CD4-positive, alpha-beta T cell treated with Interleukin-21 for 1 hour (primary cell): Measurements from ENCODE around the gene PPEF1.
"Not testable (repeated sequence)": the region's sequence is repeated elsewhere in the genome, so short reads cannot be mapped to it uniquely, and the experiment has no call there.

Experiments used
- DNase-seq: peaks from one replicate; pipeline ENCODE4 v3.0.0-alpha.2; 2020

Gene PPEF1

DNA sequence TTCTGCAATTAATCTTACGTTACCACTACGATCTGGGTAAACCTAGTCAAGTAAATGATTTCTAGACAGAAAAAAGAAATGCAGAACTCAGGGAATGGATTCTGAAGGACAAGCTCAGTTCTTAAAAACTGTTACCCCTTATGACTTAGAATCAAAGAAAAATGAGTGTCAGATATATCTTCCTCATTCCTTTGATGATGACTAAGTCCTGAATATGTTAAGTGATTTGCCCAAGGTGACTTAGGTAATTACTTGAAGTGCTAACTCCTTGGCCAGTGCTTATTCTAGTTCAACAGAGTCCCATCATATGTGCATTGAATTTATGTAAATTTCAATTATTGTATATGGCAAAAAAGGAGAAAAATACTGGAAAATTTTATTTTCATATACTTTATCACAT lies 92.5 kb downstream of the PPEF1 start:
- DNase-seq, result no peak

DNA sequence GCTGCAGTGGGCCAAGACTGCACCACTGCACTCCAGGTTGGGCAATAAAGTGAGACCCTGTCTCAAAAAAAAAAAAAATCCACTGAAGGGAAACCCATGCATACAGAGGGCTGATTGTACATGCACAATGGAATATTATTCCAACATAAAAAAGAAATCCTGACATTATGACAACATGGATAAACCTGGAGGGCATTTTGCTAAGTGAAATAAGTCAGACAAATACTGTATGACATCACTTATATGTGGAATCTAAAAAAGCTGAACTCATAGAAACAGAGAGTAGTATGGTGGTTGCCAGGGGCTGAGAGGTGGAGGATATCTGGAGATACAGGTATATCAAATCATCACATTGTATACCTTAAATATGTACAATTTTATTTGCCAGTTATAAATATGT lies 102.2 kb downstream of the PPEF1 start:
- DNase-seq, result no peak

DNA sequence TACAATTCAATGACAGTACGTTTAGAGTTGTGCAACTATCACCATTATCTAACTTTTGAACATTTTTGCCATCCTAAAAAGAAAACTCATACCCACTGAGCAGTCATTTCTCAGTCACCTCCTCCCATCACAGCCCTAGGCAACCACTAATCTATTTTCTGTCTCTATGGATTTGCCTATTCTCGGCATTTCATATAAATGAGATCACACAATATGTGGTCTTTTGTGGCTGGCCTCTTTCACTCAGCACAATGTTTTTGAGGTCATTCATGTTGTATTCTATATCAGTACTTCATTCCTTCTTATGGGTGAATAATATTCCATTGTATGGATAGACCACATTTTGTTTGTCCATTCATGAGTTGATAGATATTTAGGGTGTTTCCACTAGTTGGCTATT lies 103.0 kb downstream of the PPEF1 start:
- no peak for DNase-seq

DNA sequence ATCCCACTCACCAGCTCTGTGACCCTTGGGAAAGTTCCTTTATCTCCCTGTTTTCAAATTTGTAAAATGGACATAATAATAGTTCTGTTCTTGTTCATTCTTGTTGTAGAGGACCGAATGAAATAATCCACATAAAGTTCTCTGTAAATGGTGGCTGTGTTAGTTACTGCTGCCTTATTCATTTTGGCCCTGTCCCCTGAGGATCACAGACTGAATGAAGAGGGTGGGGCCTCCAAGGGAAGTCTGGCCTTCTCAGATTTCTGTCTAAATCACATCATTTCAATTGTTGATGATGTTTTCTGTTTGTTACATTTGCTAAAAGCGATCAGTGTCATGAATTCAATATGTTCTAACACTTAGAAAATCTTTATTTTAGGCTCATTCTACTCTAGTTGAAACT lies 117.9 kb downstream of the PPEF1 start:
- DNase-seq, result no peak

DNA sequence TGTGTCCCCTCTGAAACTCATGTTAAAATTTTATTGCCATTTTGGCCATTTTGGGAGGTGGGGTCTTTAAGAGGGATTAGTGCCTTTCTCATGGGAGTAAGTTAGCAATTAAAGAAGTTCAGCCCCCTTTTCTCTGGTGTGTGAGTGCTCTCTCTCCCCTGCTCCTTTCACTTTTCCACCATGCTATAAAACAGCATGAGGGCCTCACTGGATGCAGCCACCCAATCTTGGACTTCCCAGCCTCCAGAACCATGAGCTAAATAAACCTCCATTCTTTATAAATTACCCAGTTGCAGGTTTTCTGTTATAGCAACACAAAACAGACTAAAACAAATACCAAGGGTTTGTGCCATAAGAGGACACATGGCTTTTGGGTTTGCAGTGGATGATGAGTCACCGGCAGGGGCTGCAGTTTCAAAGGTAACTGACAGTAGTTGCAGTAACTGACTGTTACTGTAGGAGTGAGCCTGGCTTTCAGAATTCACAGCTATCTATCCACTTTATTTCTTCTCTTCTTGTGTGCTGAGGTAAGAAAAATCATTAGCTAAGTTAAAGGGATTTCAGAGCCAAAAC lies 121.5 kb downstream of the PPEF1 start:
- DNase-seq, result no peak

DNA sequence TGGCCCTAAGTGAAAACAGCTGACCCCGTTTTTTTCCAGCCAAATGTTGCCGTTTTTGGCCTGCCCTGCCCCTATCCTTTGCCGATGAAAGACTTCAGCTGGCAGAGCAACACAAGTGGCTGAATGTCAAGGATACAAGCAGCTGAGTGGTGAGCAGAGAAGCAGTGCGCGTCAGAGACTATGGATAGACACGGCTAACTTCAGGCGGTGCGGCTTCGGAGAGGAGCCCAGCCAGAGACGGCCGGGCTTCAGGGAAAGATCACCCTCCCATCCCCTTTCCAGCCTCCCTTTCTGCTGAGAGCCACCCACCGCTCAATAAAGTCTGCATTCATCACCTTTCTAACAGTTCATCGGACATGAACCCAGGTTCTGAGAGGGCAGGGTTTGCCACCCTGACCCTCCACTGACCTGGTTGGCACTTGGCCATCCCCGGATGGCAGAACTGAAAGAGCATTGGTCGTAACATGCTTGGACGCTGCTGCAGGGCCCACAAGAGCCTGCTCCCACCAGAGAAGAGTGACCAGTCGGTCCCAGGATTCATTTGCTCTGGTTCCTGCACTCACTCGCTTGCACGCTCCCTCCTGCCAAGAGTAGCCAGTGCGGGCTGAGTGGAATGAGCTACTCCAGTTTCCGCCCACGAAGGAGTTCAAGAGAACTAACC lies 125.8 kb downstream of the PPEF1 start:
- no peak for DNase-seq

DNA sequence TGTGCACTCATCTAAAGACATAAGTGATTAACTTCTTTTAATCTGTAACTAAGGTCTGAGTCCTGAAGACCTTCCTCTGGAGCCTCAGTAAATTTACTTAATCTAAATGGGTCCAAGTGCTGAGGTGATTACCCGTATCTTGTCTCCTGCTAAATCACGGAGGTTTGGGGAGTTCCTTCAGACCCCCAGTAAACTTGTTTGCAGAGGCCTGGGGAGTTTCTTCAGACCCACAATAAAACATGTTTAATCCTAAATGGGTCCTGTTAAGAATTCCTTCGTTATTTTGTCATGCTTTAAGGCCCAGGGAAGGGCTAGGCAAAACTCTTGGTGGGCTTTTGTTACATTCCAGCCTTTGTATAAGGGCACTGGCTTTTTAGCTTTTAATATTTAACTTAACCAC lies 140.5 kb downstream of the PPEF1 start:
- not testable (repeated sequence) for DNase-seq

DNA sequence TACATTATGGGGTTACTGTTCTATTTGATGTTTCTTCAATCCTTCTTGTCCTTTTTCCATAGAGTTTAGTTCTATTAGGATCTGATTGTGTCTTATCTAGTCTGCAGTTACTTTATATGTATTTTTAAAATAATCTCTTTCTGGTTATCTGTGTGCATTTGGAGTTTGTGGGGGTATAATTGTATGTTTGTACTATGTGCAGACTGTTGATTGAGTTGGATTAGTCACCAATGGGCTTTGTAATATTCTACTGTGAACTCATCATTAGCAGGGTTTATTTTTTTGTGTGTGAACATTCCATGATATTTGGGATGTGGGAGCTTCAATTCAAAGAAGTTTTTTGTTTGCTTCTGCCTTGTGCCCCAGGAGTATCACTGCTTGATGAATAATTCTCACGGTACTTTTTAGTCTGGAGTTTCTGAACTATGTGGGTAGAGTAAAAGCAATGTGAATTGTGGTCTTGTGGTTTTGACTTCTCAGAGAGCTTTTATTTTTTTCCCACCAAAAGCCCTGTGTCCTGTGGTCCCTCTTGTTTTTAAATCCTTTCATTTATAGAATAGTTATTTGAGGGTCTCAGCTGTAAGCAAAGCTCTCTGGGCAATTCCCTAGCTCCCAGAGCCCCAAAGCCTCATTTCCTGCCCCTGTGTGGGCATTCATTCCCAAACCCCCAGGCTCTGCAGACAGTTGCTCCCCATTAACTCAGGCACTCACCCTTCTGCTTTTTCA lies 148.6 kb downstream of the PPEF1 start:
- DNase-seq, result no peak

DNA sequence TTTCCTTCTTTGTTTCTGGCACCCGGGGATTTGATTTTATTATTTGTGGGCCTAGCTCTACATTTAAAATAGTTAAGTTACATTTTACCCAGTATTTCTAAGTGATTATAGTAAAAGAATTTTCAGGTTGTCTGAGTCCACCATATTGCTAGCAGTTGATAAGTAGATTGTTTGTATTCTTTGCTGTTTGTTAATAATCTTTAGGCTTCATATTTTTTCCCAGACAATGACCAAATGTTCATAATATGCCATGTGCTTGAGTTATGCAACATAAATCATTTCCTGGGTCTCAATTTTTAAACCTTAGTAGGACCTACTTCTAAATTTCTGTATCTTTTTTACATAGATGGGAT lies 149.2 kb downstream of the PPEF1 start:
- DNase-seq, result no peak

DNA sequence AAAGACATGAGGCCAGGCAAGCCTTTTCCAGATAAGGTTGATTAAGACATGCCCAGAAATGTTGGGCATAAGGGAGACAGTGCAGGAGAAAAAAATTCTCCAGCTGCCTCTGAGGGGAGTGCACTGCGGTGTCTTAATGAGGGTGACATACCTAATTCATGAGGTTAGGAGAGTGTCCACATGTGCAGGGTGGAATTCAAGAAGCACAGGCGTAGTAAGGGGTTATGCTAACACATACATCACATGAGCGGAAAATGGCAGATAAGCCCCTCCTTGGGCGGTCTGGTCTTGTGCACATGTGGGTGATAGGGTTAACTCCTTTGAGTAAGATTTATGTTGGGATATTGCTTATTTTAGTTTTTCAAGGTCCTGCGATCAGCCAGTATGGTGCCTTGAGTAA lies 154.1 kb downstream of the PPEF1 start:
- DNase-seq, result no peak

DNA sequence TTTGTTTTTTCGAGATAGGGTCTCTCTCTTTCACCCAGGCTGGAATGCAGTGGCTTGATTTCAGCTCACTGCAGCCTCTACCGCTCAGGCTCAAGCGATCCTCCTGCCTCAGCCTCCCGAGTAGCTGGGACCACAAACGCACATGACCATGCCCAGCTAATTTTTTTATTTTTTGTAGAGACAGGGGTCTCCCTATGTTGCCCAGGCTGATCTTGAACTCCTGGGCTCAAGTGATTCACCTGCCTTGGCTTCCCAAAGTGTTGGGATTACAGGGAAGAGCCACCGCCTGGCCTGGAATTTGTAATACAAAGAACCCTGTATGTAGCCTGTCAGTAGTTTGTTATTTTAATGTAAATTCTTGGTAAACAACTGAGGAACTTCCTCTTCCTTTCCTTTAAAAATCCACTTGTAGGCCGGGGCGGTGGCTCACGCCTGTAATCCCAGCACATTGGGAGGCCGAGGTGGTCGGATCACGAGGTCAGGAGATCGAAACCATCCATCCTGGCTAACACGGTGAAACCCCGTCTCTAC lies 157.0 kb downstream of the PPEF1 start:
- no peak for DNase-seq

DNA sequence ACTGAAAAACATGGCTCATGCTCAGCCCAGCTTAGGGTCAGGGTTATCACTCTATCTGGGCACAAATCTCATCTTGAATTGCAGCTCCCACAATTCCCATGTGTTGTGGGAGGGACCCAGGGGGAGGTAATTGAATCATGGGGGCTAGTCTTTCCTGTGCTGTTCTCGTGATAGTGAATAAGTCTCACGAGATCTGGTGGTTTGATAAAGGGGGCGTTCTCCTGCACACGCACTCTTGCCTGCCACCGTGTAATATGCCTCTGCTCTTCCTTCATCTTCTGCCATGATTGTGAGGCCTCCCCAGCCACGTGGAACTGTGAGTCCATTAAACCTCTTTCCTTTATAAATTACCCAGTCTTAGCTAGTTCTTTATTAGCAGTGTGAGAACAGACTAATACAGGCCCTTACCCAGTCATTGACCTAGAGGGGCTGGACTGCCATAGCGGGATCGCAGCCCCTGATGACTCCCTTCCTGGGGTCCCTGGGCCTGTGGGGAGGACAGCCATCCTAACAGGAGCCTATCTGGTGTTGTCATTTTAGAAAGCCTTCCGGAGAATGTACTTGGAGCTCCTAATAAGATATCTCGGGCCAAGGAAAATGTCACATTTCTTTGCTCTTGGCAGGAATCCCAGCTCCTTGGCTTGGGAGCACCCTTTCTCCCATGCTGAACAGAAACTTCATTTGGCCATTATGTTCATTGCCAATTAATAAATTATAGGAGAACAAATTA lies 163.9 kb downstream of the PPEF1 start:
- no peak for DNase-seq

DNA sequence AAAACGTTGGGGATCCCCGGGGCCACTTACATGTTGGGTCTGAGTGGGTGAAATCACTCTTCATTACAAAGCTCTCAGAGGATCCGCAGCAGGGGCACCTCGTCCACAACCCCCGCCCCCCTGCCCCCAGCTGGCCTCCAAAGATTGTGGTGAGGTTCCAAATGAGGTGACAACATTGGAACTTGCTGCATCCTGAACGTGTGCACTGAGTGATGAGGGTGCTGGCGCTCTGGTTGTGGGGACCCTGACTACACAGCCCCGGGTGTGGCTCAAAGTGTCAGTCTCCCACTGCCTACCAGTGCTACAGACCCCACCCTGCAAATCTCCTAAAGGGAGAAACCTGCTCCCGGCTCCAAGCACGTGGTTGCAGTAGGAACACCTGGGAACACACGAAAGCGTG lies 164.5 kb downstream of the PPEF1 start:
- no peak for DNase-seq

DNA sequence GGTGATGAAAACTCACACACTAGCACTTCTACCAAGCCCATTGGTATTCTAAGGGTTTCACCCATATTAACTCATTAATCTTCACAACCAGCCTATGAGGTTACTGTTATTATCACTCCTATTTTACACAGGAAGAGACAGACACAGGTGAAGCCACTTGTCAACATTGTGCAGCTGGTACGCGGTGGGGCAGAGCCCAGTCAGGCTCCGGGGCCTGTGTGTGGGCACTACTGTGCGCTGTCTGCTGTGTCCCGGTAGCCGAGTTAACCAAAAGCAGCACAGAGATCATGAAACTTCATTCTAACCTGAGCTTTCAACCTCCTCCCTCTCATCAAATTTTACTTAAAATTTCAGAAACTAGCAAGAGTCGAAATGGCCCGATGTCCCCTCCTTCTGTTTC lies 165.2 kb downstream of the PPEF1 start:
- no peak for DNase-seq

DNA sequence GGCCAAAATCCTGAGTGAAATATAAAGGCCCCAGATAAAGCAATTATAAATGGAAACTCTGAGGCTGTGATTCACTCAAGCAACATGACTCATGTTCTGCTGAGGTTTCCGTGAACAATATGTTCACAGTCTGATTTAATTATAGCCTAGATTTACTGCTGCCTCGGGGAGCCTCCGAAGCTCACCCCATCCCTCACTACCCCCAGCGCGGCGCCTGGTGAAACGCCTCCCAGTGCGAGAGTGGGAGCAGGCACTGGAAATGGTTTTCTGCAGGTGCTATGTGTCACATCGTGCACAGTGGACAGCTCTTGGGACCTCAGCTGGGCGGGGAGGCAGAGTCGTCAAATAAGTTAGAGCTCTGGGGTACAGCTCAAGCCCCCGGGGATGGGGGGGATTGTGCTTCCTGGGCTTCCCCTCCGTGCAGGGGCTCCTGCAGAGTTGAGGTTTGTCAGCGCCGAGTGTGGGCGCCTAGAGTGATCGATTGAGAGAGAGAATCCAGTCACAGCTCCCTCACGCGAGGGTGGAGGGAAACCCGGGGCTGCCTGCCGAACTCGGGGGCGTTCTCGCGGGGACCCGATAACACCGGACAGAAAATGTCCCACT lies 165.8 kb downstream of the PPEF1 start:
- no peak for DNase-seq

DNA sequence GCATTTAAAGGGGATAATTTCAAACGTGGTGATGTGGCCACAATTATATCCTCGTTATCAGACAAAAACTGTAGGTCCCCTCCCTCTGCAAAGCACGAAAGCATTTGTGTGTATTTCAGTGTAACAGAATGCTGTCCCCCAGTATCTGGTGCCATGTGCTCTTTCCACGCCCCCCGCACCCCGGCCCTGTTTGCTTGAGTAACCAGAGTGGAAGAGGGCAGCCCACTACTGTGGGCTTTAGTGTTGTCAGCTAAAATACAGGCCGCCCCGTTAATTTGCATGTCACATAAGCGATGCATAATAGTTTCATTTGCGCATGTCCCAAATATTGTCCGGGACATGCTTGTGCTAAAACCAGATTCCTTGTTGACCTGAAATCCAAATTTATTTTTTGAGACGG lies 166.4 kb downstream of the PPEF1 start:
- no peak for DNase-seq

DNA sequence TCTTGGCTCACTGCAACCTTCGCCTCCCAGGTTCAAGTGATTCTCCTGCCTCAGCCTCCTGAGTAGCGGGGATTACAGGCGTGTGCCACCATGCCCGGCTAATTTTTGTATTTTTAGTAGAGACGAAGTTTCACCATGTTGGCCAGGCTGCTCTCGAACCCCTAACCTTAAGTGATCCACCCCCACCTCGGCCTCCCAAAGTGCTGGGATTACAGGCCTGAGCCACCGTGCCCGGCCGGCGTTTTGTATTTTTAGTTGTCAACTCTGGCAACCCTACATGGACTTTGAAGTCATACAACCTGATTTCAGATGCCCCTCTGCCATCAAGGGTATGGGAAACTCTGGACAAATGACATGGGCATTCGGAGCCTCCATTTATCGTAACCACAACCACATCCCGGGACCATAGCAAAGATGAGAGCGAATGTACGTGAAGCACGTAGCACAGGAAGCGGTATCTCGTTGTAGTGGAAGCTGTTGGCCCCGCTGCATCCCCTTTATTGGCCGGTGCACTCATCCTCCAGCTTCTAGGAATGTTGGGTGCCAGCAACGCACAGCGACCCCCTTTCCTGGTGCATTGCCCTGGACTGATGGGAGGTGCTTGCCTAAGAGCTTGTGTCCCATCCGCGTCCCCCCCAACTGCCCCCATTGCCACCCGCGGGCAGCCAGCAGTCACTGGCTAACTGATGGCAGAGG lies 167.3 kb downstream of the PPEF1 start:
- DNase-seq, result no peak

DNA sequence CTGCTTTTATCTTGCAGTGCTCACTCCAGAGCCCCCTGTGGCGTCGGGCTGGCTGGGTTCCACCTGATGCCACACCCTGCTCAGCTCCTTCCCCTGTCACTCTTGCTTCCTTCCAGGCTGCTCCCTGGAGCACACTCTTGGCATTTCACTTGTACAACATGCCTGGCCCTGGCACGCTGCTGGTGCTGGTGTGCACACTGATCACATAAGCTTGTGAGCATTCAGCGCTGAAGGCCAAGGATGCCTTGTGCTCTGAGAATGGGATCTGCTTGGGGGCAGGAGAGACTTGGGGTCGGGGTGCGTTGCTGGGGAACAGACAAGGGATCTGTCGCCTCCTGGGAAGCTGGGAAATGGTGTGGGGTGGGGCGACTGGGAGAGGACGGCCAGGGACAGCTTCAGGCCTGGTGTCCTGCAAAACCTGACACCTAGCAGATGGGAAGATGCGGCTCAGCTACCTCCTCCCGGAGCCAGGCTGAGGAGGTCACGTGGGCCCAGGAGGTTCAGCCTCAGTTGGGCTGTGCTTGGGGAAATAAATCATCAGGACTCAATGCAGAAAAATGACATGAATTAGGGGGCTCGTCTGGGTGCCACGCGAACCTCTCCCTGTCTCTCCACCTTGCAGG lies 167.9 kb downstream of the PPEF1 start:
- DNase-seq, result no peak

DNA sequence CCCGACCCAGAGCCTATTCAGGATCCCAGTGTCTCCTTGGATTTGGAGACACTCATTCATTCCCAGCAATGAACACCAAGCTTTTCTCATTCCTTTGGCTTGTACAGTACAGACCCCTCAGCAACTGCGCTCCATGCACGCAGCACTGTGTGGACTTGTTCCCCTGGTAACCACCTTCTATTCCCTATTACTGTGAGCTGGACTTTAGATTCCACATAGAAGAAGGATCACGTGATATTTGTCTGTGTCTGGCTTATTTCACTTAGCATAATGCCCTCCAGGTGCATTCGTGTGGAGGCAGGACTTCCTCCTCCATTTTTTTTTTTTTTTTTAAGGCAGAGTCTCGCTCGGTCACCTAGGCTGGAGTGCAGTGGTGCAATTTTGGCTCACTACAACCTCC lies 170.0 kb downstream of the PPEF1 start:
- DNase-seq, result no peak
